PC-9 (cell line): Measurements from ENCODE around the gene SFMBT2. TPM values are rescaled to one million over a fixed set of nuclear protein-coding genes. Genes with fewer than 3 reads are reported as not detected.

Source experiments
- BruUV-seq: library from RNA; stranded (reverse); fragments of 400-500 nt; replicated peaks from 2 replicates; lab custom pipeline; 2021; lab: Mats Ljungman, UMichigan
- CTCF ChIA-PET: fragments of 300-600 bp; sonication (Branson Sonifier 250); formaldehyde crosslinking; loops from one replicate; lab custom pipeline; 2022; ENCODE audit warnings: antibody characterized with exemption; lab: Charles Lee
- POLR2A ChIA-PET: fragments of 300-600 bp; sonication (Branson Sonifier 250); formaldehyde crosslinking; loops from one replicate; lab custom pipeline; 2022; ENCODE audit warnings: antibody characterized with exemption; ENCODE audit not compliant: unreplicated experiment; lab: Charles Lee
- DNase-seq, 2 experiments: peaks; one replicate each; pipeline versions ENCODE4 v3.0.0 to v3.0.0-alpha.2; 2015 to 2022; ENCODE audit warnings: mixed read lengths in 1 of 2
- H2AFZ ChIP-seq: fragments of 200-600 bp; sonication (generic); 2 replicates; pipeline ENCODE4 v1.8.1; 2017; ENCODE audit warnings: antibody characterized with exemption
- H3F3A ChIP-seq: fragments of 200-600 bp; sonication (generic); 2 replicates; pipeline ENCODE4 v1.8.1; 2017; ENCODE audit warnings: antibody characterized with exemption, mild to moderate bottlenecking, low read depth; ENCODE audit not compliant: insufficient read depth
- H3K27ac ChIP-seq: fragments of 200-600 bp; sonication (generic); 2 replicates; pipeline ENCODE4 v1.6.1; 2016; ENCODE audit warnings: mixed run types
- H3K27me3 ChIP-seq: fragments of 200-600 bp; sonication (generic); 2 replicates; pipeline ENCODE4 v1.6.1; 2016; ENCODE audit warnings: low read depth, mixed run types; ENCODE audit not compliant: insufficient read depth
- H3K36me3 ChIP-seq: fragments of 200-600 bp; sonication (generic); 2 replicates; pipeline ENCODE4 v1.6.1; 2016; ENCODE audit warnings: low read depth, mixed run types
- H3K4me1 ChIP-seq: fragments of 200-600 bp; sonication (generic); replicated peaks from 2 replicates; pipeline ENCODE4 v1.6.1; 2016; ENCODE audit warnings: mixed run types; ENCODE audit not compliant: insufficient read depth
- H3K4me2 ChIP-seq: fragments of 200-600 bp; sonication (generic); 2 replicates; pipeline ENCODE4 v1.6.1; 2017; ENCODE audit warnings: mixed run types
- H3K4me3 ChIP-seq: fragments of 200-600 bp; sonication (generic); 2 replicates; pipeline ENCODE4 v1.6.1; 2016; ENCODE audit warnings: mixed run types
- H3K79me2 ChIP-seq: fragments of 200-600 bp; sonication (generic); 2 replicates; pipeline ENCODE4 v1.6.1; 2017; ENCODE audit warnings: low read depth, mixed run types
- H3K9me2 ChIP-seq: fragments of 200-600 bp; sonication (generic); 2 replicates; pipeline ENCODE4 v1.8.1; 2017; ENCODE audit warnings: mild to moderate bottlenecking; ENCODE audit not compliant: insufficient read depth
- H3K9me3 ChIP-seq: fragments of 200-600 bp; sonication (generic); 2 replicates; pipeline ENCODE4 v1.8.1; 2016; ENCODE audit warnings: low read depth; ENCODE audit not compliant: insufficient read depth
- H4K20me1 ChIP-seq: fragments of 200-600 bp; sonication (generic); 2 replicates; pipeline ENCODE4 v1.8.1; 2017; ENCODE audit not compliant: insufficient read depth
- CTCF ChIP-seq: fragments of 200-600 bp; sonication (generic); conservative IDR thresholded peaks from 2 replicates; pipeline ENCODE4 v1.6.1; 2017; ENCODE audit warnings: mixed run types, antibody characterized with exemption, mild to moderate bottlenecking, moderate library complexity
- EZH2 ChIP-seq: fragments of 200-600 bp; sonication (generic); IDR thresholded peaks from 2 replicates; pipeline ENCODE4 v1.8.0; 2017; ENCODE audit warnings: antibody characterized with exemption, low read depth
- intact Hi-C: fragments of 100-400 bp; cut with micrococcal nuclease; formaldehyde crosslinking; loops from one replicate; pipeline ENCODE4 v1.10.0; 2022; ENCODE audit not compliant: unreplicated experiment
- total RNA-seq: library from RNA; stranded (reverse); gene quantifications from 2 replicates; pipeline ENCODE4 v1.2.3, GENCODE V29; 2021

The SFMBT2 gene
- total RNA-seq, 1 experiment from 2014 or later: 0.07 TPM

- no peak overlapping the region for H2AFZ ChIP-seq
- no peak overlapping the region for H3K4me3 ChIP-seq
- ChIA-PET POLR2A (interaction anchor here (0.7 kb wide), 1 partner anchor 521 kb away, joined by 3 read pairs; no protein-coding TSS in a partner anchor), CTCF (no interaction called here)
- no peak overlapping the region for H3K27ac ChIP-seq
- no peaks in the 10 kb centered on the region for H3K79me2 ChIP-seq
- intact Hi-C loops: no loop called here
- no peaks in the 10 kb centered on the region for H3K9me2 ChIP-seq
- no peaks in the 10 kb centered on the region for H3F3A ChIP-seq
- no peaks in the 10 kb centered on the region for H4K20me1 ChIP-seq
- TF ChIP-seq EZH2: no peak
- TF ChIP-seq CTCF: no peak
- H3K9me3 ChIP-seq: no peaks in the 10 kb centered on the region
- H3K4me1 ChIP-seq: no peaks in the 10 kb centered on the region
- peaks cover 41% of the 10 kb centered on the region for H3K27me3 ChIP-seq
- H3K4me2 ChIP-seq: no peak overlapping the region
- no peaks in the 10 kb centered on the region for H3K36me3 ChIP-seq
- no peak for DNase-seq
- BruUV-seq: no TSS peak
Measured at GRCh38 chr10:7199152-7199760, 211.6 kb downstream of the SFMBT2 start.

- intact Hi-C loops: no loop called here
- no peak overlapping the region for H3K4me3 ChIP-seq
- TF ChIP-seq EZH2: no peak
- TF ChIP-seq CTCF: no peak
- no peaks in the 10 kb centered on the region for H4K20me1 ChIP-seq
- no peaks in the 10 kb centered on the region for H3F3A ChIP-seq
- no peaks in the 10 kb centered on the region for H3K9me3 ChIP-seq
- H3K4me1 ChIP-seq: no peaks in the 10 kb centered on the region
- no peaks in the 10 kb centered on the region for H3K79me2 ChIP-seq
- BruUV-seq: no TSS peak
- H3K4me2 ChIP-seq: no peak overlapping the region
- CTCF ChIA-PET: no interaction called here
- DNase-seq: no peak
- POLR2A ChIA-PET: no interaction called here
- H3K27ac ChIP-seq: no peak overlapping the region
- H3K27me3 ChIP-seq: peaks cover 64% of the 10 kb centered on the region
- no peaks in the 10 kb centered on the region for H3K9me2 ChIP-seq
- H3K36me3 ChIP-seq: no peaks in the 10 kb centered on the region
- no peak overlapping the region for H2AFZ ChIP-seq
Measured at GRCh38 chr10:7196284-7196683, 214.6 kb downstream of the SFMBT2 start.

GRCh38 chr10:7195118-7195517 is 215.7 kb downstream of the SFMBT2 start:
- no TSS peak for BruUV-seq
- TF ChIP-seq CTCF (no peak), EZH2 (no peak)
- Histone ChIP-seq H3K36me3 (no peaks in the 10 kb centered on the region), H3K27me3 (peaks cover 69% of the 10 kb centered on the region), H3K4me1 (no peaks in the 10 kb centered on the region), H3K4me3 (no peak overlapping the region), H4K20me1 (no peaks in the 10 kb centered on the region), H3K27ac (no peak overlapping the region), H3F3A (no peaks in the 10 kb centered on the region), H3K79me2 (no peaks in the 10 kb centered on the region), H3K9me2 (no peaks in the 10 kb centered on the region), H2AFZ (no peak overlapping the region), H3K9me3 (no peaks in the 10 kb centered on the region), H3K4me2 (no peak overlapping the region)
- intact Hi-C loops: no loop called here
- DNase-seq: no peak
- CTCF ChIA-PET: no interaction called here
- POLR2A ChIA-PET: no interaction called here
